Common myeloid progenitor, CD34-positive (primary cell): ENCODE data around the gene NXT1.
A peak's percentile ranks its signal among the peaks of the same experiment; 100 is the strongest.

Experiments
- CTCF ChIA-PET: fragments of 350-600 bp; sonication (Branson Sonifier 250); formaldehyde crosslinking; loops from one replicate; lab custom pipeline; 2021; ENCODE audit warnings: antibody characterized with exemption; lab: Charles Lee
- POLR2A ChIA-PET: fragments of 350-600 bp; sonication (Branson Sonifier 250); formaldehyde crosslinking; loops from one replicate; lab custom pipeline; 2021; ENCODE audit warnings: antibody characterized with exemption; lab: Charles Lee
- DNase-seq, 3 donors: peaks; one replicate each; pipeline versions ENCODE4 v3.0.0 to v3.0.0-alpha.2; 2013
- H3K27ac ChIP-seq, 2 experiments: 1 replicate in 1 of 2; 2 replicates in 1 of 2; pipeline ENCODE4 v1.7.0; 2013; ENCODE audit warnings: inconsistent platforms in 2 of 2, low read length in 2 of 2, mild to moderate bottlenecking in 2 of 2, low read depth in 1 of 2, moderate library complexity in 1 of 2; ENCODE audit not compliant: severe bottlenecking in 2 of 2, insufficient read depth in 1 of 2, poor library complexity in 1 of 2
- H3K27me3 ChIP-seq, 5 experiments: replicated peaks in 2 of 5; 1 replicate in 3 of 5; 2 replicates in 2 of 5; pipeline versions ENCODE4 v1.6.1 to v1.7.0; 2013; ENCODE audit warnings: low read length in 4 of 5, mild to moderate bottlenecking in 2 of 5, moderate library complexity in 2 of 5, inconsistent platforms in 1 of 5; ENCODE audit not compliant: insufficient read depth in 5 of 5, control insufficient read depth in 4 of 5
- H3K36me3 ChIP-seq, 4 experiments: 1 replicate in 2 of 4; 2 replicates in 2 of 4; pipeline versions ENCODE4 v1.6.1 to v1.7.0; 2013; ENCODE audit warnings: low read length in 3 of 4, control low read depth in 1 of 4, mild to moderate bottlenecking in 1 of 4; ENCODE audit not compliant: control insufficient read depth in 4 of 4, insufficient read depth in 4 of 4
- H3K4me1 ChIP-seq, 4 experiments: 1 replicate in 3 of 4; 2 replicates in 1 of 4; pipeline versions ENCODE4 v1.6.1 to v1.7.1; 2013; ENCODE audit warnings: low read length in 3 of 4, mild to moderate bottlenecking in 3 of 4, control low read depth in 1 of 4, inconsistent platforms in 1 of 4, moderate library complexity in 1 of 4; ENCODE audit not compliant: control insufficient read depth in 4 of 4, insufficient read depth in 4 of 4; ENCODE audit errors: control extremely low read depth in 1 of 4
- H3K4me3 ChIP-seq, 7 experiments: 1 replicate in 4 of 7; 2 replicates in 3 of 7; pipeline versions ENCODE4 v1.5.1 to v1.7.0; 2013; ENCODE audit warnings: mild to moderate bottlenecking in 7 of 7, low read length in 6 of 7, moderate library complexity in 6 of 7, inconsistent platforms in 2 of 7, low read depth in 2 of 7, control low read depth in 1 of 7; ENCODE audit not compliant: insufficient read depth in 4 of 7, control insufficient read depth in 1 of 7; ENCODE audit errors: extremely low read depth in 1 of 7
- H3K9me3 ChIP-seq, 5 experiments: 1 replicate in 4 of 5; 2 replicates in 1 of 5; pipeline versions ENCODE4 v1.6.1 to v1.7.1; 2013; ENCODE audit warnings: low read length in 4 of 5, mild to moderate bottlenecking in 2 of 5, inconsistent platforms in 1 of 5, low read depth in 1 of 5, moderate library complexity in 1 of 5; ENCODE audit not compliant: control insufficient read depth in 4 of 5, insufficient read depth in 2 of 5; ENCODE audit errors: control extremely low read depth in 1 of 5
- WGBS: methylation state at CpG from one replicate; pipeline ENCODE4 v1.1.5; 2013; ENCODE audit not compliant: insufficient coverage; 5-methylcytosine and 5-hydroxymethylcytosine counted together

NXT1 gene

GRCh38 chr20:23361476-23362391 lies 11.1 kb downstream of the NXT1 start, which contains the start of gene GZF1:
GZF1 (plus strand) TSS chr20:23362182; CDS start chr20:23364384, 2,202 bp downstream.
- H3K4me1 ChIP-seq = peaks cover 29 to 59% (median 48%) of the 10 kb centered on the region in 4 experiments
- ChIA-PET CTCF (interaction anchor here (1.1 to 4.6 kb wide), 2 partner anchors 9 to 12 kb away, joined by 4 to 36 read pairs; partner anchors contain the start of gene NXT1), POLR2A (interaction anchor here (0.7 to 1.6 kb wide), 5 partner anchors 12 to 59 kb away, joined by 3 to 17 read pairs (median 3); partner anchors contain the start of gene NXT1)
- peaks cover 0 to 20% (median 9%) of the 10 kb centered on the region in 4 experiments for H3K36me3 ChIP-seq
- no peaks in the 10 kb centered on the region for H3K27me3 ChIP-seq
- no peaks in the 10 kb centered on the region for H3K9me3 ChIP-seq
- H3K4me3 ChIP-seq = peak within 1 kb of the TSS; percentile 62 to 85 (median 77)
- WGBS = under 1% methylated on average over 106 of the region's 114 CpGs
- H3K27ac ChIP-seq = peak within 1 kb of the TSS; percentile 69 to 94
- DNase-seq = peak; percentile 97 to 99 (median 99)

DNA sequence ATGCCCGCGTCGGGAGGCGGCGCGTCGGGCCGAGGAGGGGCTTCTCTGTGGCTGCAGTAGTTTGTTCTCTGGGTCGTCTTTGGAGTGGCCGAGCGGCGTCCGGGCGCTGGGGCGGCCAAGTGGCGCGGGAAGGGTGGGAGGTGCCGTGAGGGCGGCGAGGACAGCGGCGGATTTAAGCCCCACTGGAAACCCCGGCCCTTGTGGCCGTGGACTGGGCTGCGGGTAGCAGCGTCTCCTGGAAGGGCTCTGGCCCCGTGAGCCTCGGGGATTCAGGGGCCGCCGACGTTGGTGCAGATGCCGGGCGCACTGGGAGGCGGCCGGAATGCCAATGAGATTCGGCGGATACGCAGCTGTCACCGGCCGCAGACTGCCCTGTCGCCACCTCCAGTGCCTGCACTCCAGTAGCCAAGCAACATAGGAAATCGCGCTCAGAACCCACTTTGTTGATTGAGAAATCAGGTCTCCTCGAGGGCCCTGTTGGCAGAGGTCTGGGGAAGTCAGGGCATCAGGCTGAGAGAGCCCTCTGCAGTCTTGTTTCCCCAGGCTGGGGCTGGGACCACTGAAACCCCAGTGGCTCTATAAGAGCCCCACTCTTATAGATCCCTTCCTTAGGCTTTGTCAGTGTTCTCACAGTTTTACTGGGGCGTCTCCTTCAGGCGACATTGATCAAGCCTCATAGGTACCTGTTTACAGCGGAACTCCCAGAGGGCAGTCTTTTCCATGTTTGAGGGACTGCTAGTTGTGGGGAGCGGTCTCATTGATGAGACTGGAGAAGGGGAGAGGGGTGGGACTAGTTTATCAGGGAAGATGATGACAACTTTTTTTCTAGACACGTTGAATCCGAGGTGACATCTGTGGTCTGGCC lies 12.0 kb downstream of the NXT1 start:
- H3K27me3 ChIP-seq = no peaks in the 10 kb centered on the region
- peak overlapping the region; percentile 50 to 85 (median 77) for H3K4me3 ChIP-seq
- no peaks in the 10 kb centered on the region for H3K9me3 ChIP-seq
- 5% methylated on average over 48 of the region's 50 CpGs for WGBS
- H3K4me1 ChIP-seq = peaks cover 25 to 52% (median 42%) of the 10 kb centered on the region in 4 experiments
- ChIA-PET POLR2A (interaction anchor here (0.7 to 1.5 kb wide), 4 partner anchors 11 to 58 kb away, joined by 3 to 10 read pairs (median 3); partner anchors contain the start of gene NXT1), CTCF (interaction anchor here (1.6 kb wide), 1 partner anchor 13 kb away, joined by 5 read pairs; no protein-coding TSS in a partner anchor)
- peak; percentile 44 to 76 (median 73) for DNase-seq
- H3K36me3 ChIP-seq = peaks cover 0 to 28% (median 12%) of the 10 kb centered on the region in 4 experiments
- H3K27ac ChIP-seq = peak overlapping the region; percentile 48 to 80

DNA sequence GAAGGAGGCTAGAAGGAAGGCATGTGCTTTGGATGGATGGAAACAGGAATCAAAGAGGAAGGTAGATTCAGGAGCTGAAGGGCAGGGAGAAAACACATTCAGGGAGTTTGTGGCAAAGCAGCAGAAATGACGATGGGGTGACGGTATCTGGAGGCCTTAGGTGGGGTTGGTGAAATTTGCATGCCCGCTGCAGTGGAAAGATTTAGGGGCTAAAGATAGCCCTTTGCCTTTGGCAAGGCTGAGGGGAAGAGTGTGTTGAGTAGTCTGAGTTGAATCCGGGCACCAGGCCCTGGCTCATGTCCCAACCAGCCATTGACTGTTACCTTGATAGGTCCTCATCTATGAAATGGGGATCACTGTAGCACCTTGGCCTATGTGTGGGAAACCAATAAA lies 12.7 kb downstream of the NXT1 start:
- POLR2A ChIA-PET = interaction anchor here (0.8 to 1.3 kb wide), 2 partner anchors 10 to 13 kb away, joined by 3 to 10 read pairs; partner anchors contain the start of gene NXT1
- CTCF ChIA-PET = interaction anchor here (1.6 kb wide), 1 partner anchor 13 kb away, joined by 5 read pairs; no protein-coding TSS in a partner anchor
- H3K36me3 ChIP-seq = peaks cover 0 to 29% (median 12%) of the 10 kb centered on the region in 4 experiments
- peak overlapping the region in 5 of 7 experiments; percentile 74 to 85 (median 81) for H3K4me3 ChIP-seq
- WGBS = 90% methylated on average over 4 of the region's 4 CpGs
- no peaks in the 10 kb centered on the region for H3K27me3 ChIP-seq
- no peak for DNase-seq
- H3K9me3 ChIP-seq = no peaks in the 10 kb centered on the region
- peaks cover 25 to 49% (median 41%) of the 10 kb centered on the region in 4 experiments for H3K4me1 ChIP-seq
- peak overlapping the region in 1 of 2 experiments; percentile 80 for H3K27ac ChIP-seq

GRCh38 chr20:23365390-23366165 lies 15.0 kb downstream of the NXT1 start:
- Histone ChIP-seq H3K36me3 (peaks cover 9 to 50% (median 28%) of the 10 kb centered on the region in 4 experiments), H3K9me3 (no peaks in the 10 kb centered on the region), H3K4me1 (peaks cover 18 to 38% (median 35%) of the 10 kb centered on the region in 4 experiments), H3K27ac (peak overlapping the region; percentile 8 to 71), H3K27me3 (no peaks in the 10 kb centered on the region), H3K4me3 (no peak overlapping the region)
- no peak for DNase-seq
- CTCF ChIA-PET = interaction anchor here (0.9 to 1.2 kb wide), 2 partner anchors 16 to 50 kb away, joined by 3 to 5 read pairs; no protein-coding TSS in a partner anchor
- POLR2A ChIA-PET = interaction anchor here (1.7 kb wide), 1 partner anchor 15 kb away, joined by 4 read pairs; the partner anchor contains the start of gene NXT1
- 98% methylated on average over 64 of the region's 65 CpGs for WGBS

GRCh38 chr20:23366384-23366783 lies 15.8 kb downstream of the NXT1 start:
- Histone ChIP-seq H3K27me3 (no peaks in the 10 kb centered on the region), H3K4me1 (peaks cover 11 to 31% (median 27%) of the 10 kb centered on the region in 4 experiments), H3K36me3 (peaks cover 12 to 58% (median 34%) of the 10 kb centered on the region in 4 experiments), H3K4me3 (no peak overlapping the region), H3K9me3 (no peaks in the 10 kb centered on the region), H3K27ac (peak overlapping the region; percentile 8 to 71)
- DNase-seq = peak; percentile 70 to 86 (median 77)
- 0% methylated on average over 1 of the region's 1 CpG for WGBS
- POLR2A ChIA-PET = interaction anchor here (0.9 to 1.1 kb wide), 2 partner anchors 16 to 54 kb away, joined by 3 read pairs; partner anchors contain the start of gene NXT1
- CTCF ChIA-PET = interaction anchor here (1.1 to 1.5 kb wide), 2 partner anchors 8 to 53 kb away, joined by 4 read pairs; no protein-coding TSS in a partner anchor

DNA sequence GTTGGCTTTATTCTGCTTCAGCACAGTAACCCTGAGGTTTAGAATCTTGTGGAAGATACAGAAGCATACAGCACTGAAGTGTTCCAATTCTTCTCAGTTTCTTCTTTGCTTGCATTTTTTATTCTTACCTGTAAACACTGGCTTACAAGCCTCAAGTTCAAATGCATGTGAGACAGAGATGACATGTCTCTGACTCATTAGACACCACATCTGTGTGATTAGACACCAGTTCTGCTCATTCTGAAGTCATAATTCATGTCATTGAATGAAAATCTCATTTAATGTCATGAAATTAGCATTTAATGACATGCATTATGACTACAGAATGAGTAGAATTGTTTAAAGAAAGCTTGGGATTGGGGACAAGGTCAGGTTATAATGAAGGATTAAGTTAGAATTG lies 17.2 kb downstream of the NXT1 start:
- peaks cover 11 to 28% (median 23%) of the 10 kb centered on the region in 4 experiments for H3K4me1 ChIP-seq
- CTCF ChIA-PET = no interaction called here

More for the DNA sequence above, 17.2 kb downstream of the NXT1 start:
- H3K27ac ChIP-seq = no peak overlapping the region
- DNase-seq = no peak
- H3K27me3 ChIP-seq = no peaks in the 10 kb centered on the region
- POLR2A ChIA-PET = no interaction called here
- no peaks in the 10 kb centered on the region for H3K9me3 ChIP-seq
- H3K4me3 ChIP-seq = no peak overlapping the region
- H3K36me3 ChIP-seq = peaks cover 15 to 70% (median 43%) of the 10 kb centered on the region in 4 experiments
